Activated CD4-positive, alpha-beta memory T cell treated with anti-CD3 and anti-CD28 coated beads for 36 hours (primary cell): ENCODE measurements around the gene RELL2. TPM values are rescaled to one million over a fixed set of nuclear protein-coding genes. Genes with fewer than 3 reads are reported as not detected.

Experiments
- CTCF ChIA-PET: fragments of 350-600 bp; sonication (Branson Sonifier 250); formaldehyde crosslinking; loops from one replicate; lab custom pipeline; 2021; ENCODE audit warnings: antibody characterized with exemption, inconsistent platforms; lab: Charles Lee
- POLR2A ChIA-PET: fragments of 350-600 bp; sonication (Branson Sonifier 250); formaldehyde crosslinking; loops from one replicate; lab custom pipeline; 2021; ENCODE audit warnings: antibody characterized with exemption; lab: Charles Lee
- DNase-seq: peaks from one replicate; pipeline ENCODE4 v3.0.0-alpha.2; 2020
- H3K27ac Mint-ChIP-seq: one replicate; pipeline ENCODE4 v1.8.0; 2021; ENCODE audit warnings: mixed read lengths
- H3K27me3 Mint-ChIP-seq: one replicate; pipeline ENCODE4 v1.8.0; 2021; ENCODE audit warnings: mixed read lengths
- H3K36me3 Mint-ChIP-seq: one replicate; pipeline ENCODE4 v1.8.0; 2021; ENCODE audit warnings: mixed read lengths
- H3K4me1 Mint-ChIP-seq: one replicate; pipeline ENCODE4 v1.8.0; 2021; ENCODE audit warnings: low read depth, mixed read lengths
- H3K4me3 Mint-ChIP-seq: one replicate; pipeline ENCODE4 v1.8.0; 2021; ENCODE audit warnings: mild to moderate bottlenecking, mixed read lengths
- H3K9me3 Mint-ChIP-seq: one replicate; pipeline ENCODE4 v1.8.0; 2021; ENCODE audit warnings: mixed read lengths
- intact Hi-C: fragments of 100-400 bp; cut with micrococcal nuclease; formaldehyde crosslinking; loops from one replicate; pipeline ENCODE4 v1.15.1; 2023
- total RNA-seq, 2 experiments: library from RNA; stranded (reverse); gene quantifications; one replicate each; pipeline ENCODE4 v1.2.3, GENCODE V29; 2021

The RELL2 gene
- total RNA-seq, 2 experiments from 2014 or later = 17.8 to 17.9 TPM

- intact Hi-C loops = no loop called here
- CTCF ChIA-PET = interaction anchor here (0.8 kb wide), 1 partner anchor 15 kb away, joined by 3 read pairs; no protein-coding TSS in a partner anchor
- H3K27ac Mint-ChIP-seq = no peak overlapping the region
- no peak for DNase-seq
- peaks cover 22% of the 10 kb centered on the region for H3K4me1 Mint-ChIP-seq
- no peaks in the 10 kb centered on the region for H3K9me3 Mint-ChIP-seq
- peaks cover 11% of the 10 kb centered on the region for H3K36me3 Mint-ChIP-seq
- no peak overlapping the region for H3K4me3 Mint-ChIP-seq
- POLR2A ChIA-PET = interaction anchor here (3.4 kb wide), 1 partner anchor 12 kb away, joined by 32 read pairs; the partner anchor contains the start of genes HDAC3 and RELL2
- H3K27me3 Mint-ChIP-seq = no peaks in the 10 kb centered on the region
These were observed 12.4 kb downstream of the RELL2 start for GRCh38 chr5:141649056-141649688.

- H3K4me3 Mint-ChIP-seq = peak overlapping the region; percentile 49
- DNase-seq = no peak
- no peaks in the 10 kb centered on the region for H3K9me3 Mint-ChIP-seq
- H3K27me3 Mint-ChIP-seq = no peaks in the 10 kb centered on the region
- intact Hi-C loops = no loop called here
- H3K36me3 Mint-ChIP-seq = peaks cover 8% of the 10 kb centered on the region
- CTCF ChIA-PET = interaction anchor here (2.5 kb wide), 1 partner anchor 43 kb away, joined by 9 read pairs; no protein-coding TSS in a partner anchor
- POLR2A ChIA-PET = interaction anchor here (3.4 kb wide), 1 partner anchor 12 kb away, joined by 32 read pairs; the partner anchor contains the start of genes HDAC3 and RELL2
- H3K27ac Mint-ChIP-seq = peak overlapping the region; percentile 89
- peaks cover 22% of the 10 kb centered on the region for H3K4me1 Mint-ChIP-seq
These were observed 13.2 kb downstream of the RELL2 start for GRCh38 chr5:141649972-141650371.

GRCh38 chr5:141650851-141651727 is 14.3 kb downstream of the RELL2 start, which contains the start of gene FCHSD1:
Gene FCHSD1, minus strand, starts transcription at chr5:141651418. Its CDS starts 50 bp downstream, at chr5:141651368.
- CTCF ChIA-PET = interaction anchor here (0.6 to 2.8 kb wide), 12 partner anchors 8 to 318 kb away, joined by 3 to 15 read pairs (median 5); partner anchors contain the start of genes HDAC3, RELL2 and RNF14
- POLR2A ChIA-PET = interaction anchor here (1.0 to 3.4 kb wide), 4 partner anchors 9 to 272 kb away, joined by 3 to 32 read pairs (median 8); partner anchors contain the start of genes HDAC3 and RELL2
- intact Hi-C loops = loop anchor here (1.0 kb wide), 3 partner anchors 9 to 32 kb away; partner anchors contain the start of genes HDAC3 and RELL2

GRCh38 chr5:141651728-141652105 is 14.9 kb downstream of the RELL2 start:
- no peaks in the 10 kb centered on the region for H3K9me3 Mint-ChIP-seq
- H3K4me3 Mint-ChIP-seq = peak overlapping the region; percentile 96
- intact Hi-C loops = loop anchor here (1.0 kb wide), 3 partner anchors 9 to 32 kb away; partner anchors contain the start of genes HDAC3 and RELL2
- peaks cover 22% of the 10 kb centered on the region for H3K4me1 Mint-ChIP-seq
- POLR2A ChIA-PET = interaction anchor here (1.4 to 3.4 kb wide), 2 partner anchors 14 to 60 kb away, joined by 3 to 32 read pairs; partner anchors contain the start of genes HDAC3 and RELL2
- peaks cover 2% of the 10 kb centered on the region for H3K36me3 Mint-ChIP-seq
- CTCF ChIA-PET = interaction anchor here (0.6 to 2.8 kb wide), 8 partner anchors 9 to 309 kb away, joined by 3 to 15 read pairs (median 8); no protein-coding TSS in a partner anchor
- DNase-seq = no peak
- H3K27me3 Mint-ChIP-seq = no peaks in the 10 kb centered on the region
- peak overlapping the region; percentile 54 for H3K27ac Mint-ChIP-seq

More at GRCh38 chr5:141650851-141651727, 14.3 kb downstream of the RELL2 start, which contains the start of gene FCHSD1:
- Mint-ChIP-seq H3K27ac (peak within 1 kb of the TSS; percentile 89), H3K36me3 (peaks cover 5% of the 10 kb centered on the region), H3K9me3 (no peaks in the 10 kb centered on the region), H3K4me1 (peaks cover 22% of the 10 kb centered on the region), H3K4me3 (peak within 1 kb of the TSS; percentile 96), H3K27me3 (no peaks in the 10 kb centered on the region)
- peak; percentile 92 for DNase-seq

DNA sequence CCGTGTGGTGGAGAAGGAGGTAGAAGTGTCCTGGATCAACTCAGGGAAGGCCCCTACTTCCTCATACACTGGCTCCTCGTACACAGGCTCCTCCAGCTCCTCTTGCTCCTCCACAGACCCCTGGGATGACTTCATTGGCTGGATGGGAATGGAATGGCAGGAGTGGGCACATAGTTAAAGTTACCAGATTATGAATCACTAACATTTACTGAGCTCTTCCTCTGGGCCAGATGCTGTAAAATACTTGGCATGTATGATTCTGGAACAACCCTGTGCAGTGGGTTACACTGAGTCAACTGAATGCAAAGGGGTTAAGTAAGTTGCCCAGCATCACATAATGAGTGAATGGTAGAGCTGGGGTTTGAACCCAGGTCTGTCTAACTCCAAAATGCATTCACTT is 17.5 kb downstream of the RELL2 start:
- intact Hi-C loops = no loop called here
- peaks cover 22% of the 10 kb centered on the region for H3K4me1 Mint-ChIP-seq
- POLR2A ChIA-PET = no interaction called here
- H3K36me3 Mint-ChIP-seq = no peaks in the 10 kb centered on the region
- no peaks in the 10 kb centered on the region for H3K9me3 Mint-ChIP-seq
- DNase-seq = no peak
- no peaks in the 10 kb centered on the region for H3K27me3 Mint-ChIP-seq
- CTCF ChIA-PET = interaction anchor here (1.6 kb wide), 1 partner anchor 9 kb away, joined by 5 read pairs; no protein-coding TSS in a partner anchor
- H3K27ac Mint-ChIP-seq = no peak overlapping the region
- H3K4me3 Mint-ChIP-seq = no peak overlapping the region

- Mint-ChIP-seq H3K27ac (no peak overlapping the region), H3K4me3 (no peak overlapping the region), H3K9me3 (no peaks in the 10 kb centered on the region), H3K4me1 (peaks cover 15% of the 10 kb centered on the region), H3K36me3 (no peaks in the 10 kb centered on the region), H3K27me3 (no peaks in the 10 kb centered on the region)
- DNase-seq = no peak
- CTCF ChIA-PET = interaction anchor here (1.6 kb wide), 1 partner anchor 8 kb away, joined by 5 read pairs; no protein-coding TSS in a partner anchor
- POLR2A ChIA-PET = no interaction called here
- intact Hi-C loops = no loop called here
These were observed 18.2 kb downstream of the RELL2 start for GRCh38 chr5:141655020-141655419.

GRCh38 chr5:141656396-141656795 is 19.6 kb downstream of the RELL2 start:
- H3K4me3 Mint-ChIP-seq = no peak overlapping the region
- DNase-seq = no peak
- peaks cover 9% of the 10 kb centered on the region for H3K4me1 Mint-ChIP-seq
- no peak overlapping the region for H3K27ac Mint-ChIP-seq
- no peaks in the 10 kb centered on the region for H3K9me3 Mint-ChIP-seq
- no peaks in the 10 kb centered on the region for H3K27me3 Mint-ChIP-seq
- intact Hi-C loops = no loop called here
- ChIA-PET CTCF (no interaction called here), POLR2A (no interaction called here)
- H3K36me3 Mint-ChIP-seq = no peaks in the 10 kb centered on the region

DNA sequence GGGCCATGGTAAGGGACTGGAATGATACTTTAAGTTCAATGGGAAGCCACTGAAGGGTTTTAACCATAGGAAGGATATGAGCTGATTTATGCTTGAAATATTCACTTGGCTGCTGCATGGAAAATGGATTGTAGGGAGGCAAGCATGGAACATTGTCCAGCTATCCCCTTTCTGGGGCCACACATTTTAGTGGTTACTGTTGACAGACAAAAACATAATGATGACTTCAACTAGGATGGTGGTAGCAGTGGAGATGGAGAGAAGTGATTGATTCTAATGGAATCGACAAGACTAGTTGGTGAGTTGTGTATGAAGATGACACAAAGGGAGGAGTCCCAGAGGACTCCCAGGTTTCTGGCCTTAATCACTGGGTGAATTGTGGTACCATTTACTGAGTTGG is 20.6 kb downstream of the RELL2 start:
- H3K27ac Mint-ChIP-seq = no peak overlapping the region
- no peaks in the 10 kb centered on the region for H3K9me3 Mint-ChIP-seq
- H3K4me1 Mint-ChIP-seq = peaks cover 3% of the 10 kb centered on the region
- ChIA-PET POLR2A (interaction anchor here (0.9 to 1.2 kb wide), 2 partner anchors 20 to 36 kb away, joined by 3 read pairs; no protein-coding TSS in a partner anchor), CTCF (interaction anchor here (0.9 to 1.9 kb wide), 2 partner anchors 12 to 93 kb away, joined by 3 to 4 read pairs; no protein-coding TSS in a partner anchor)
- intact Hi-C loops = no loop called here
- no peaks in the 10 kb centered on the region for H3K36me3 Mint-ChIP-seq
- DNase-seq = no peak
- H3K4me3 Mint-ChIP-seq = no peak overlapping the region
- H3K27me3 Mint-ChIP-seq = no peaks in the 10 kb centered on the region

GRCh38 chr5:141657937-141658545 is 21.2 kb downstream of the RELL2 start:
- CTCF ChIA-PET = interaction anchor here (0.9 to 2.0 kb wide), 6 partner anchors 11 to 303 kb away, joined by 3 to 7 read pairs (median 4); no protein-coding TSS in a partner anchor
- Mint-ChIP-seq H3K27ac (no peak overlapping the region), H3K4me1 (no peaks in the 10 kb centered on the region), H3K36me3 (no peaks in the 10 kb centered on the region), H3K4me3 (no peak overlapping the region), H3K27me3 (no peaks in the 10 kb centered on the region), H3K9me3 (no peaks in the 10 kb centered on the region)
- intact Hi-C loops = no loop called here
- POLR2A ChIA-PET = interaction anchor here (0.9 to 1.2 kb wide), 2 partner anchors 20 to 35 kb away, joined by 3 read pairs; no protein-coding TSS in a partner anchor
- DNase-seq = peak; percentile 45

- CTCF ChIA-PET = interaction anchor here (1.7 kb wide), 1 partner anchor 299 kb away, joined by 7 read pairs; no protein-coding TSS in a partner anchor
- Mint-ChIP-seq H3K4me3 (no peak overlapping the region), H3K9me3 (no peaks in the 10 kb centered on the region), H3K27me3 (no peaks in the 10 kb centered on the region), H3K4me1 (peaks cover 4% of the 10 kb centered on the region), H3K27ac (no peak overlapping the region), H3K36me3 (no peaks in the 10 kb centered on the region)
- no peak for DNase-seq
- intact Hi-C loops = no loop called here
- POLR2A ChIA-PET = no interaction called here
These were observed 25.2 kb downstream of the RELL2 start for GRCh38 chr5:141662028-141662427.

DNA sequence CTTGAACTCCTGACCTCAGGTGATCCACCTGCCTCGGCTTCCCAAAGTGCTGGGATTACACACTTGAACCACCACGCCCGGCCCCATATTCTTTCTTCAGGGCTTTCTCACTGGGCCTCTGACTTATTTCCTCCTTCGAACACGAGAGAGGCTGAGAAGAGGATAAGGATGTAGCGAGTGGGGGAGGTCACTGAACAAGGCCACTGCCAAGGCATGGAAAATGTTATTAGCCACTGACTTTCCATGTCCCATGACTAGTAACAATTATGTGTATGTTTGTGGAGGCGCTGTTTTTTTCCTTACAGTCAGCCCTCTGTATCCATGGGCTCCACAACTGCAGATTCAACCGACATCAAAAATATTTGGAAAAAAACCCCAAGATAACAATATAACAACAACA is 26.7 kb downstream of the RELL2 start:
- ChIA-PET POLR2A (no interaction called here), CTCF (interaction anchor here (0.5 to 4.1 kb wide), 11 partner anchors 9 to 296 kb away, joined by 3 to 59 read pairs (median 5); partner anchors contain the start of genes DELE1, FCHSD1, PCDH1 and PCDH12)
- no peak overlapping the region for H3K27ac Mint-ChIP-seq
- no peak for DNase-seq
- H3K9me3 Mint-ChIP-seq = no peaks in the 10 kb centered on the region
- H3K27me3 Mint-ChIP-seq = no peaks in the 10 kb centered on the region
- H3K36me3 Mint-ChIP-seq = no peaks in the 10 kb centered on the region
- no peak overlapping the region for H3K4me3 Mint-ChIP-seq
- intact Hi-C loops = no loop called here
- peaks cover 4% of the 10 kb centered on the region for H3K4me1 Mint-ChIP-seq
